ENCODE data around the gene CDK6.

DNA sequence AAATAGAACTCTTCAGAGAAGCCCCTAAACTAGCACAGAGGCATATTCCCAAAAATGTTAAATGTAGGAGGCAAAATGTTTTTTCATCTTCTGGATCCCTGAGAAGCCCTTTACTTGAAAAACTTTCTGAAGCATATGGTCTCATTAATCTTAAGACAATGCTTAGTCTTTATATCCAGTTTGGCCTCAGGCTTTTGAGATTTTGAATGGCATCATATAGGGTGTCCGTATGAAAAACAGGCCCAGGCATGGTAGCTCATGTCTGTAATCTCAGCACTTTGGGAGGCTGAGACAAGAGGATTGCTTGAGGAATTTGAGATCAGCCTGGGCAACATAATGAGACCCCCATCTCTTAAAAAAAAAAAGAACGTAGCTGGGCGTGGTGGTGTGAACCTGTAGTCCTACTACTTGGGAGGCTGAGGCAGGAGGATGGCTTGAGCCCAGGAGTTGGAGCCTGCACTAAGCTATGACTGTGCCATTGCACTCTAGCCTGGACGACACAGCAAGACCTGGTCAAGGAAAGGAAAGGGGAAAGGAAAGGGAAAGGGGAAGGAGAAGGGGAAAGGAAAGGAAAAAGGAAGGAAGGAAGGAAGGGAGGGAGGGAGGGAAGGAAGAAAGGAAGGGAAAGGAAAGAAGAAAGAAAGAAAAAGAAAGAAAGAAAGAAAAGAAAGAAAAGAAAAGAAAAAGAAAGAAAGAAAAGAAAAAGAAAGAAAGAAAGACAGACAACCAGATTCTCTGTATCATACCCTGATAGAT lies 119.4 kb downstream of the CDK6 start:
- TF ChIP-seq ETV6 (IDR thresholded peaks at IDR 0.05; ENCODE audit: borderline replicate concordance in 1 of 2, low read depth in 2 of 2, low read length in 1 of 2): no peak
- TF ChIP-seq ETV6 (CRISPR knock-in tag; IDR thresholded peaks at IDR 0.05; ENCODE audit: borderline replicate concordance): no peak
- TF ChIP-seq, protein P1, sequence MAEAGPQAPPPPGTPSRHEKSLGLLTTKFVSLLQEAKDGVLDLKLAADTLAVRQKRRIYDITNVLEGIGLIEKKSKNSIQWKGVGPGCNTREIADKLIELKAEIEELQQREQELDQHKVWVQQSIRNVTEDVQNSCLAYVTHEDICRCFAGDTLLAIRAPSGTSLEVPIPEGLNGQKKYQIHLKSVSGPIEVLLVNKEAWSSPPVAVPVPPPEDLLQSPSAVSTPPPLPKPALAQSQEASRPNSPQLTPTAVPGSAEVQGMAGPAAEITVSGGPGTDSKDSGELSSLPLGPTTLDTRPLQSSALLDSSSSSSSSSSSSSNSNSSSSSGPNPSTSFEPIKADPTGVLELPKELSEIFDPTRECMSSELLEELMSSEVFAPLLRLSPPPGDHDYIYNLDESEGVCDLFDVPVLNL (CRISPR knock-in tag; IDR thresholded peaks at IDR 0.05; ENCODE audit: low read depth): no peak
- no peak for TF ChIP-seq CHD1 (IDR thresholded peaks at IDR 0.05; ENCODE audit: low read length)
- TF ChIP-seq, protein P2, sequence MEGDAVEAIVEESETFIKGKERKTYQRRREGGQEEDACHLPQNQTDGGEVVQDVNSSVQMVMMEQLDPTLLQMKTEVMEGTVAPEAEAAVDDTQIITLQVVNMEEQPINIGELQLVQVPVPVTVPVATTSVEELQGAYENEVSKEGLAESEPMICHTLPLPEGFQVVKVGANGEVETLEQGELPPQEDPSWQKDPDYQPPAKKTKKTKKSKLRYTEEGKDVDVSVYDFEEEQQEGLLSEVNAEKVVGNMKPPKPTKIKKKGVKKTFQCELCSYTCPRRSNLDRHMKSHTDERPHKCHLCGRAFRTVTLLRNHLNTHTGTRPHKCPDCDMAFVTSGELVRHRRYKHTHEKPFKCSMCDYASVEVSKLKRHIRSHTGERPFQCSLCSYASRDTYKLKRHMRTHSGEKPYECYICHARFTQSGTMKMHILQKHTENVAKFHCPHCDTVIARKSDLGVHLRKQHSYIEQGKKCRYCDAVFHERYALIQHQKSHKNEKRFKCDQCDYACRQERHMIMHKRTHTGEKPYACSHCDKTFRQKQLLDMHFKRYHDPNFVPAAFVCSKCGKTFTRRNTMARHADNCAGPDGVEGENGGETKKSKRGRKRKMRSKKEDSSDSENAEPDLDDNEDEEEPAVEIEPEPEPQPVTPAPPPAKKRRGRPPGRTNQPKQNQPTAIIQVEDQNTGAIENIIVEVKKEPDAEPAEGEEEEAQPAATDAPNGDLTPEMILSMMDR (IDR thresholded peaks at IDR 0.05 in 2 of 3, conservative IDR thresholded peaks at IDR 0.05 in 1 of 3; ENCODE audit: insufficient read depth in 2 of 3, low read depth in 1 of 3, low read length in 3 of 3): no peak
- TF ChIP-seq KDM4B (IDR thresholded peaks at IDR 0.05; ENCODE audit: borderline replicate concordance in 2 of 2, low read depth in 1 of 2): no peak
- no peak for TF ChIP-seq JUND (IDR thresholded peaks at IDR 0.05; ENCODE audit: borderline replicate concordance, low read depth, low read length)
- no peak for TF ChIP-seq JUND (tag; IDR thresholded peaks at IDR 0.05; ENCODE audit: borderline replicate concordance, low read depth, low read length)
- no peak for TF ChIP-seq SNRNP70 (optimal IDR thresholded peaks at IDR 0.05; ENCODE audit: low read depth, low read length)
- no peak for TF ChIP-seq HNRNPL (IDR thresholded peaks at IDR 0.05; ENCODE audit: low read depth, low read length)
- TF ChIP-seq, protein P3, sequence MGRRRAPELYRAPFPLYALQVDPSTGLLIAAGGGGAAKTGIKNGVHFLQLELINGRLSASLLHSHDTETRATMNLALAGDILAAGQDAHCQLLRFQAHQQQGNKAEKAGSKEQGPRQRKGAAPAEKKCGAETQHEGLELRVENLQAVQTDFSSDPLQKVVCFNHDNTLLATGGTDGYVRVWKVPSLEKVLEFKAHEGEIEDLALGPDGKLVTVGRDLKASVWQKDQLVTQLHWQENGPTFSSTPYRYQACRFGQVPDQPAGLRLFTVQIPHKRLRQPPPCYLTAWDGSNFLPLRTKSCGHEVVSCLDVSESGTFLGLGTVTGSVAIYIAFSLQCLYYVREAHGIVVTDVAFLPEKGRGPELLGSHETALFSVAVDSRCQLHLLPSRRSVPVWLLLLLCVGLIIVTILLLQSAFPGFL (CRISPR knock-in tag; IDR thresholded peaks at IDR 0.05): no peak

Data from K562 (cell line).